Erythroblast (primary cell): ENCODE results near the gene ZNF579.

Source experiments
- DNase-seq, 2 experiments: peaks; one replicate each; lab custom pipeline; 2025; lab: John Stamatoyannopoulos, UW
- GATA1 ChIP-seq: IDR thresholded peaks from 2 replicates; pipeline ENCODE4 v1.6.1; 2011; ENCODE audit warnings: low read depth, mild to moderate bottlenecking, control low read depth, low read length, moderate library complexity
- POLR2A ChIP-seq: IDR thresholded peaks from 2 replicates; pipeline ENCODE4 v1.6.1; 2011; ENCODE audit warnings: mild to moderate bottlenecking, low read length

ZNF579 gene

GRCh38 chr19:55553217-55554182 lies 27.1 kb downstream of the ZNF579 start:
- DNase-seq, result no peak
- TF ChIP-seq POLR2A (no peak), GATA1 (no peak)

- DNase-seq, result no peak
- no peak for TF ChIP-seq POLR2A
- TF ChIP-seq GATA1, result no peak
These were observed 28.0 kb downstream of the ZNF579 start for GRCh38 chr19:55552620-55553019.

- DNase-seq, result no peak
- TF ChIP-seq POLR2A (no peak), GATA1 (no peak)
These were observed 28.4 kb downstream of the ZNF579 start for GRCh38 chr19:55552206-55552605.

GRCh38 chr19:55550321-55550650 lies 30.4 kb downstream of the ZNF579 start:
- TF ChIP-seq GATA1, result no peak
- no peak for TF ChIP-seq POLR2A
- DNase-seq, result no peak

GRCh38 chr19:55549500-55550320 lies 30.9 kb downstream of the ZNF579 start:
- no peak for DNase-seq
- TF ChIP-seq POLR2A, result no peak
- no peak for TF ChIP-seq GATA1

GRCh38 chr19:55546822-55547614 lies 33.6 kb downstream of the ZNF579 start:
- TF ChIP-seq POLR2A (no peak), GATA1 (no peak)
- no peak for DNase-seq

GRCh38 chr19:55546011-55546410 lies 34.6 kb downstream of the ZNF579 start:
- no peak for DNase-seq
- TF ChIP-seq GATA1, result no peak
- TF ChIP-seq POLR2A, result no peak

GRCh38 chr19:55545443-55545842 lies 35.2 kb downstream of the ZNF579 start, which contains the start of gene SBK3:
Gene SBK3 (minus strand): TSS chr19:55545543. CDS start chr19:55545543, 0 bp downstream.
- DNase-seq, result no peak
- TF ChIP-seq POLR2A (no peak), GATA1 (no peak)

- no peak for DNase-seq
- TF ChIP-seq POLR2A, result no peak
- no peak for TF ChIP-seq GATA1
These were observed 35.7 kb downstream of the ZNF579 start for GRCh38 chr19:55544776-55545439.

- no peak for TF ChIP-seq GATA1
- no peak for TF ChIP-seq POLR2A
- DNase-seq, result no peak
These were observed 36.6 kb downstream of the ZNF579 start for GRCh38 chr19:55544014-55544413.

- TF ChIP-seq GATA1, result no peak
- no peak for TF ChIP-seq POLR2A
- DNase-seq, result no peak
These were observed 37.1 kb downstream of the ZNF579 start for GRCh38 chr19:55543567-55543966.

- TF ChIP-seq GATA1 (no peak), POLR2A (no peak)
- no peak for DNase-seq
These were observed 38.3 kb downstream of the ZNF579 start for GRCh38 chr19:55542292-55542855.
